HG03378 (cell line): Measurements from ENCODE around the gene TSPY1.
"Not testable (repeated sequence)": the region's sequence is repeated elsewhere in the genome, so short reads cannot be mapped to it uniquely, and the experiment has no call there.

Experiments used
- ATAC-seq: cut with Tn5 transposase; IDR thresholded peaks from one replicate; pipeline ENCODE4 v1.9.1; 2021; ENCODE audit warnings: mild to moderate bottlenecking, moderate library complexity; ENCODE audit not compliant: unreplicated experiment

TSPY1 gene, protein sequence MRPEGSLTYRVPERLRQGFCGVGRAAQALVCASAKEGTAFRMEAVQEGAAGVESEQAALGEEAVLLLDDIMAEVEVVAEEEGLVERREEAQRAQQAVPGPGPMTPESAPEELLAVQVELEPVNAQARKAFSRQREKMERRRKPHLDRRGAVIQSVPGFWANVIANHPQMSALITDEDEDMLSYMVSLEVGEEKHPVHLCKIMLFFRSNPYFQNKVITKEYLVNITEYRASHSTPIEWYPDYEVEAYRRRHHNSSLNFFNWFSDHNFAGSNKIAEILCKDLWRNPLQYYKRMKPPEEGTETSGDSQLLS

DNA sequence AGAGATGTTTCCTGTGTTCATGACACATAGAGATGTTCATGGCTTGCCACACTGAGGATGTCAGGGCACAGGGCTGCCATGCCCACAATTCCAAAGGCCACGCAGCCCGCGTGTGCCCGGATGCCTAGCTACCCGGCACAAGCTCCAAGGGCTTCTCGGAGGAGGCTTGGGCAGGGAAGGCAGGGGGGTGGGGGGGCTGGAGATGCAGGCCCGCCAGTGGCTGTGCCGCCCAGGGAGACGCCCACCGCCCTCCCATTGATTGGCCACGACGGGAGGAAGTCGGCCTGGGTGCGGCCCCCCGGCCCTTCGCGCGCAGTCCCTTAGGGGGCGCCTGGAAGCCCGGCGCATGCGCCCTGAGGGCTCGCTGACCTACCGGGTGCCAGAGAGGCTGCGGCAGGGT is at the start of gene TSPY1:
TSPY1 (plus strand) TSS at position 301 of the 400 bp plus-strand sequence; CDS start at position 347, 46 bp downstream.
- ATAC-seq = not testable (repeated sequence)

DNA sequence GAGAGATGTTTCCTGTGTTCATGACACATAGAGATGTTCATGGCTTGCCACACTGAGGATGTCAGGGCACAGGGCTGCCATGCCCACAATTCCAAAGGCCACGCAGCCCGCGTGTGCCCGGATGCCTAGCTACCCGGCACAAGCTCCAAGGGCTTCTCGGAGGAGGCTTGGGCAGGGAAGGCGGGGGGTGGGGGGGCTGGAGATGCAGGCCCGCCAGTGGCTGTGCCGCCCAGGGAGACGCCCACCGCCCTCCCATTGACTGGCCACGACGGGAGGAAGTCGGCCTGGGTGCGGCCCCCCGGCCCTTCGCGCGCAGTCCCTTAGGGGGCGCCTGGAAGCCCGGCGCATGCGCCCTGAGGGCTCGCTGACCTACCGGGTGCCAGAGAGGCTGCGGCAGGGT is 20.2 kb downstream of the TSPY1 start, which contains the start of gene TSPY9:
TSPY9 (plus strand) TSS at position 301 of the 400 bp plus-strand sequence; CDS start at position 347, 46 bp downstream.
- not testable (repeated sequence) for ATAC-seq

DNA sequence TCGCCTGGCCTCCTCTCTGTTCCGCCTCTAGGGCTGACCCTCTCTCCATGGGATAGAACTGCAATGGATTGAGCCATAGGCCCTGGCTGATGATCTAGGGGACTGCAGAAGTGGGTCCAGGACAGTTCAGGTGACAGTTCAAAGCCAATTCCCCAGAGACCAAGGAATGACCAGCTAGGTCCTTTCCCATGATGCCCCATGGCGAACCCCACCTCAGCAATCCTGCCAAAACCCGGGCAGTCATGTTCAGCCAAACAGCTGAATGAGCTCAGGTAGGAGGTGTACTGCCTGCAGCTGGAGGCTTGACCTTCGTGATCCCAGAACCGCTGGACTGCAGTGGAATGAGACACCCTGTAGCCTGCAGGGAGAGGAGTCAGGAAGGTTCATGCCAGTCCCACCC is 37.6 kb downstream of the TSPY1 start:
- ATAC-seq = not testable (repeated sequence)

DNA sequence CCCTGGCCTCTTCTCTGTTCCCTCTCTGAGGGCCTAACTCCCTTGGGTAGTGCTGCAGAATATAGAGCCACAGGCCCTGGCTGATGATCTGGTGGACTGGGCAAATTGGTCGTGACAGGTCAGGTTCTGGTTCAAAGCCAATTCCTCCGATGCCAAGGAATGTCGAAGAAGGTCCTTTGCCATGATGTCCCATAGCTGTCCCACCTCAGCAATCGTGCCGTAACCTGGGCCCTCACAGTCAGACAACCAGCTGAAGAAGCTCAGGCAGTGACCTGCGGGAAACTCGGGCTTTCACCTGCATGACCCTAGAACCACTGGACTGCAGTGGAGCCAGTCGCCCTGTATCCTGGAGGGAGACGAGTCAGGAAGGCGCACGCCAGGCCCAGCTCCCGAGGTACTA is 49.5 kb downstream of the TSPY1 start:
- ATAC-seq = not testable (repeated sequence)
